Measurements from ENCODE around the gene RSRP1.

RSRP1 gene

DNA sequence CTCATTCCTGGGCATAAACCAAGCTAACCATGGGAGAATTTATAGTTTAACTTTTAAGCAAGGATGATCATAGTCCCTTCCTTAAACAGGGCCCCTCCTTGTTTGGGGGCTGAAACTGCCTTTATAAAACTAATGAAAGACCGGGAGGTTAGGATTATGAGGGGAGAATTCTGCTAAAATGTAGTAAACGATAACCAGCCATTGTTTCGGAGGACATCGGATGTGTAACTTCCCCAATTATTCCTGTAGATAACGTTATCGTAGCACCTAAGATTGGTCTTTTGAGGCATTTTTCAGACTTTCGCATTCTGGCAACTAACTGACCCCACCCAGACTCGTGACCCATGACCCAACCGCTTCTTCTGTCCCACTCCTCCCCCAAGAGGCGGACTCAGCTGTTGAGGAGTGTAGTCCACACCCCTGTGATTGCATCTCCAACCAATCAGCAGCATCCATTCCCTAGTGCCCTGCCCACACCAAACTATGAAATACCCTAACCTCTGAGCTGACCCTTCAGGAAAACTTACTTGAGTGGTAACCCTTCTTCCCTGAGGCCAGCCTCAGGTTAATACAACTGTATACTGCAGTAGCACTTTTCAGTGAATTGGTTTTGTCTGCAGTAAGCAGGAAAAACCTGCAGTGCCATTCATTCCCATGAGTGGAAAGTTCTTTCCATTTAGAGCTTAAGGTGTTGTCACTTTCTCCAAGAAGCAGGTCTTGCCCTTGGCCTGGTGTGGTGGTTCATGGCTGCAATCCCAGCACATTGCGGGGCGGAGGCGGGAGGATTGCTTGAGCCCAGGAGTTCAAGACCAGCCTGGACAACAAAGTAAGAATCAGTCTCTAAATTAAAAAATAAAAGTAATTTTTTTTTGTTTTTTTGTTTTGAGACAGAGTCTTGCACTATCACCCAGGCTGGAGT lies 14.1 kb downstream of the RSRP1 start:
- Histone ChIP-seq H3K4me3 (ENCODE audit: insufficient read length, low read depth) (peak overlapping the region; percentile 97), H3K4me1 (ENCODE audit: insufficient read depth, insufficient read length) (peaks cover 3% of the 10 kb centered on the region), H3K9me3 (ENCODE audit: insufficient read depth, low read length) (no peaks in the 10 kb centered on the region), H3K9ac (ENCODE audit: insufficient read length, low read depth) (peak overlapping the region; percentile 99), H3K36me3 (ENCODE audit: insufficient read depth, insufficient read length, low read length) (peaks cover 66% of the 10 kb centered on the region), H3K27me3 (ENCODE audit: insufficient read depth, insufficient read length) (no peaks in the 10 kb centered on the region)
- TF ChIP-seq SUZ12 (IDR thresholded peaks at IDR 0.05; ENCODE audit: extremely low read depth, insufficient read depth, insufficient read length) (no peak), ZNF274 (IDR thresholded peaks at IDR 0.05; ENCODE audit: low read depth, low read length) (no peak)
- peak; percentile 79 for DNase-seq (ENCODE audit: low read depth, low spot score)

DNA sequence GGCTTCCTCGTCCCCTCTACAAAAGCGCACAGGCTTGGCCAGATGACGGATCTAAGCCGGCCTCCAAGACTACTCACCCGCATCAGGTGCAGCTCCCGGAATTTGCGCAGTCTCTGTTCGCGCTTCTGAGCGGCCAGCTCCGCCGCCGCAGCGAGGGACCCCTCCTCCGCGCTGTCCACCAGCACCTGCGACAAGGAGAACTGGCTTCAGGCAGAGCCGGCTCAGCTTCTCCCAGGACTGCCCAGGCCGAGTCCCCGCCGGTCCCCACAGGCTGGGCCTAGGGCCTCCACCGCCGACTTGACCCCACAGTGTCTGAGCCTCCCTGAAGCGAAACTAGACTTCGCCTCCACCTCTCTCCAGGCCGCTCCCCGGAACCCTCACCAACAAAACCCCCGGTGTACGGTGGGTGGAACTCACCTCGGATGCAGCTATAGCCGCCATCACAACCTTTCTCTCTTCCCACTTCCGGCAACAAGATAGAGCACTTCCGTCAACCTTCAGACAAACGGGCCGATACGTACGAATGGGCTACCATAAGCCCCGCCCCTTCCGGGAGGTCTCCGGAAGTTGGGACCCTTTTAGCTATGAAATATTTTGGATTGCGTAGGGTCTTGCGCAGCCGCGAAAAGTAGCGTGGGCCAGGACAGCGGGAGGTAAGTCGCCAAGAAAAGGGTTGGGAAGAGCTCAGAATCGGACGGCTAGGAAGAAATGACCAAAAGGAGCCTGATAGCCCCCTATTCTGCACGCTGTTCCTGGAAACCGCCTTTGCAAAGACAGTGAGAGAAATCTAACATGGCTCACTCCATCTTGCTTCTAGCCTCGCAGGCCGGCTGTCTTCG lies 15.0 kb downstream of the RSRP1 start, which contains the start of gene SYF2:
SYF2 (minus strand) TSS at position 476 of the 839 bp plus-strand sequence; CDS start at position 441, 35 bp downstream.
- Histone ChIP-seq H3K36me3 (ENCODE audit: insufficient read depth, insufficient read length, low read length) (peaks cover 69% of the 10 kb centered on the region), H3K9me3 (ENCODE audit: insufficient read depth, low read length) (no peaks in the 10 kb centered on the region), H3K4me1 (ENCODE audit: insufficient read depth, insufficient read length) (peaks cover 3% of the 10 kb centered on the region), H3K4me3 (ENCODE audit: insufficient read length, low read depth) (peak within 1 kb of the TSS; percentile 97), H3K27me3 (ENCODE audit: insufficient read depth, insufficient read length) (no peaks in the 10 kb centered on the region), H3K9ac (ENCODE audit: insufficient read length, low read depth) (peak within 1 kb of the TSS; percentile 99)
- DNase-seq (ENCODE audit: low read depth, low spot score) = peak; percentile 96
- peak; percentile 71 for TF ChIP-seq YY1 (IDR thresholded peaks at IDR 0.05; ENCODE audit: insufficient read depth, insufficient read length)
- TF ChIP-seq SUZ12 (IDR thresholded peaks at IDR 0.05; ENCODE audit: extremely low read depth, insufficient read depth, insufficient read length) = no peak
- TF ChIP-seq ZNF274 (IDR thresholded peaks at IDR 0.05; ENCODE audit: low read depth, low read length) = no peak

DNA sequence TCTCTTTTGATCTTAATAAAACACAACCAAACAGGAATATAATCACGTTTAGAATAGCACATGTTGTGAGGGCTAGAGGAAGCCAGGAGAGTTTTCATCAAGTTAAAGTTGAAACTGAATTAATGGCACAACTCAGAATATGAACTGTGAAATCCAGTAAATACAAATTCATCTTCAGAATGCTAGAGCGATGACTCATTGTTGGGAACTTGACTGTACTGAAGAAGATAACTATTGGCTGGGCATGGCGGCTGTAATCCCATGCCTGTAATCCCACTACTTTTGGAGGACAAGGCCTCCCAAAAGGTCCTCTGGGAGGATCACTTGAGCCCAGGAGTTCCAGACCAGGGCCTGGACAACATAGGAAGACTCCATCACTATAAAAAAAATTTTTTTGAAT lies 23.8 kb downstream of the RSRP1 start:
- DNase-seq (ENCODE audit: low read depth, low spot score) = no peak
- H3K36me3 ChIP-seq (ENCODE audit: insufficient read depth, insufficient read length, low read length) = peaks cover 70% of the 10 kb centered on the region
- no peaks in the 10 kb centered on the region for H3K4me1 ChIP-seq (ENCODE audit: insufficient read depth, insufficient read length)
- no peaks in the 10 kb centered on the region for H3K27me3 ChIP-seq (ENCODE audit: insufficient read depth, insufficient read length)
- no peak overlapping the region for H3K4me3 ChIP-seq (ENCODE audit: insufficient read length, low read depth)
- H3K9me3 ChIP-seq (ENCODE audit: insufficient read depth, low read length) = no peaks in the 10 kb centered on the region
- H3K9ac ChIP-seq (ENCODE audit: insufficient read length, low read depth) = no peak overlapping the region
- TF ChIP-seq ZNF274 (IDR thresholded peaks at IDR 0.05; ENCODE audit: low read depth, low read length) (no peak), YY1 (IDR thresholded peaks at IDR 0.05; ENCODE audit: insufficient read depth, insufficient read length) (no peak), SUZ12 (IDR thresholded peaks at IDR 0.05; ENCODE audit: extremely low read depth, insufficient read depth, insufficient read length) (no peak)

DNA sequence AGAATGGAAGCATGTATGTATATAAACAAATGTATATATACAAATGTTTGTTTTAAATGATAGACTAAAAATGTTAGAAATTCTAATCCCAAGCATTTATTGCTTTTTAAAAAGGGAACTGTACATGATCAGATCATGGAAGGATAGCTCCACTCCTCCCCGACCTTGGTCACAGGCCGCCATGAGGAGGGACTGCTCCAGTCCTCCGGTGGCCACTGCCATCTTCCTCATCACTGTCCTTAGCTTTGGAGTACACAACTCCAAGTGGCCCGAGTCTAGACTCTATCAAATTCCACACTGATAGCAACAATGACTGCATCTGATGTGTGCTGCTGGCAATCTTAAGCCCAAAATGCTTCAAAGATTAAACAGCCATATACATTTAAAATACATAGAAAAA lies 24.6 kb downstream of the RSRP1 start:
- TF ChIP-seq ZNF274 (IDR thresholded peaks at IDR 0.05; ENCODE audit: low read depth, low read length) = no peak
- TF ChIP-seq SUZ12 (IDR thresholded peaks at IDR 0.05; ENCODE audit: extremely low read depth, insufficient read depth, insufficient read length) = no peak
- no peak for TF ChIP-seq YY1 (IDR thresholded peaks at IDR 0.05; ENCODE audit: insufficient read depth, insufficient read length)
- H3K9me3 ChIP-seq (ENCODE audit: insufficient read depth, low read length) = no peaks in the 10 kb centered on the region
- no peak for DNase-seq (ENCODE audit: low read depth, low spot score)
- no peaks in the 10 kb centered on the region for H3K27me3 ChIP-seq (ENCODE audit: insufficient read depth, insufficient read length)
- H3K4me1 ChIP-seq (ENCODE audit: insufficient read depth, insufficient read length) = no peaks in the 10 kb centered on the region
- peaks cover 63% of the 10 kb centered on the region for H3K36me3 ChIP-seq (ENCODE audit: insufficient read depth, insufficient read length, low read length)
- no peak overlapping the region for H3K9ac ChIP-seq (ENCODE audit: insufficient read length, low read depth)
- no peak overlapping the region for H3K4me3 ChIP-seq (ENCODE audit: insufficient read length, low read depth)

DNA sequence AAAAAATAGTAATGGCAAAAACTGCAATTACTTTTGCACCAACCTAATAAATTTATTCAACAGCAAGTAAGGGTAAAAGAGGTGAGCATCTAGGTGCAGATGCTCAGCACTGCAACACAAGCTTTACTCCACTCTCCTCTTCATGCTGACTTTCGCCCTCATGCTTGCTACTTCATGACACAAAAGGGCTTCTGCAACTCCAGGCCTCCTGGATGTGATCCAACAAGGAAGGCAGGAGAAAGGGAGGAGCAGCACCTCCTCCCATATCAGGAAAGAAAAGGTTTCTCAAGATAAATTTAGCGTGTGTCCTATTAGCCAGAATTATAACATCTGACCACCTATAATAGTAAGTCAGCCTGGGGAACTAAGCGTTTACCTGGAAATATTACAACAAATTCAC lies 26.6 kb downstream of the RSRP1 start:
- Histone ChIP-seq H3K9ac (ENCODE audit: insufficient read length, low read depth) (no peak overlapping the region), H3K27me3 (ENCODE audit: insufficient read depth, insufficient read length) (no peaks in the 10 kb centered on the region), H3K4me1 (ENCODE audit: insufficient read depth, insufficient read length) (no peaks in the 10 kb centered on the region), H3K4me3 (ENCODE audit: insufficient read length, low read depth) (no peak overlapping the region), H3K9me3 (ENCODE audit: insufficient read depth, low read length) (no peaks in the 10 kb centered on the region), H3K36me3 (ENCODE audit: insufficient read depth, insufficient read length, low read length) (peaks cover 46% of the 10 kb centered on the region)
- no peak for DNase-seq (ENCODE audit: low read depth, low spot score)
- no peak for TF ChIP-seq YY1 (IDR thresholded peaks at IDR 0.05; ENCODE audit: insufficient read depth, insufficient read length)

DNA sequence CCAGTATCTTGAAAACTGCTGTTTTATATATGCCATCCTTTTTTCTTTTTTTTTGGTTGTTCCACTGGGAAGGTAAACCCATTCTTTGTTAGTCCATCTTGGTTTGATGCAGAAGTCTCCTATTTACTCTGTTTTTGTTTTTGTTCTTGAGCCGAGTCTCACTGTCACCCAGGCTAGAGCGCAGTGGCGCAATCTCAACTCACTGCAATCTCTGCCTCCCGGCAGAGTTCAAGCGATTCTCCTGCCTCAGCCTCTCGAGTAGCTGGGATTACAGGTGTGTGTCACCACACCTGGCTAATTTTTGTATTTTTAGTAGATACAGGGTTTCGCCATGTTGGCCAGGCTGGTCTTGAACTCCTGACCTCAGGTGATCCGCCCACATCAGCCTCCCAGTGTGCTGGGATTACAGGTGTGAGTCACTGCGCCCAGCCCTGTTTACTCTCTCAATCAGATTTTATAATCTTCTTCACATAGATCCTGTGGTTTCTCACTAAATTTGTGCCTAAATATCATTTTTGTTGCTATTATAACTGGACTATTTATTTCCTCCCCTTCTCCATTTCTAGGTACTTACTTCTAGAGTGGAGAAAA lies 27.5 kb downstream of the RSRP1 start:
- H3K27me3 ChIP-seq (ENCODE audit: insufficient read depth, insufficient read length) = no peaks in the 10 kb centered on the region
- no peak overlapping the region for H3K4me3 ChIP-seq (ENCODE audit: insufficient read length, low read depth)
- no peak for TF ChIP-seq YY1 (IDR thresholded peaks at IDR 0.05; ENCODE audit: insufficient read depth, insufficient read length)
- TF ChIP-seq ZNF274 (IDR thresholded peaks at IDR 0.05; ENCODE audit: low read depth, low read length) = no peak
- TF ChIP-seq SUZ12 (IDR thresholded peaks at IDR 0.05; ENCODE audit: extremely low read depth, insufficient read depth, insufficient read length) = no peak

More for the DNA sequence above, 27.5 kb downstream of the RSRP1 start:
- H3K9ac ChIP-seq (ENCODE audit: insufficient read length, low read depth) = no peak overlapping the region
- no peaks in the 10 kb centered on the region for H3K4me1 ChIP-seq (ENCODE audit: insufficient read depth, insufficient read length)
- no peaks in the 10 kb centered on the region for H3K9me3 ChIP-seq (ENCODE audit: insufficient read depth, low read length)
- DNase-seq (ENCODE audit: low read depth, low spot score) = no peak
- peaks cover 41% of the 10 kb centered on the region for H3K36me3 ChIP-seq (ENCODE audit: insufficient read depth, insufficient read length, low read length)
